ENCODE data around the gene ERC2. TPM values are rescaled to one million over a fixed set of nuclear protein-coding genes. Genes with fewer than 3 reads are reported as not detected.

ERC2 gene
- total RNA-seq, 1 donor from 2014 or later, result 0.35 TPM

DNA sequence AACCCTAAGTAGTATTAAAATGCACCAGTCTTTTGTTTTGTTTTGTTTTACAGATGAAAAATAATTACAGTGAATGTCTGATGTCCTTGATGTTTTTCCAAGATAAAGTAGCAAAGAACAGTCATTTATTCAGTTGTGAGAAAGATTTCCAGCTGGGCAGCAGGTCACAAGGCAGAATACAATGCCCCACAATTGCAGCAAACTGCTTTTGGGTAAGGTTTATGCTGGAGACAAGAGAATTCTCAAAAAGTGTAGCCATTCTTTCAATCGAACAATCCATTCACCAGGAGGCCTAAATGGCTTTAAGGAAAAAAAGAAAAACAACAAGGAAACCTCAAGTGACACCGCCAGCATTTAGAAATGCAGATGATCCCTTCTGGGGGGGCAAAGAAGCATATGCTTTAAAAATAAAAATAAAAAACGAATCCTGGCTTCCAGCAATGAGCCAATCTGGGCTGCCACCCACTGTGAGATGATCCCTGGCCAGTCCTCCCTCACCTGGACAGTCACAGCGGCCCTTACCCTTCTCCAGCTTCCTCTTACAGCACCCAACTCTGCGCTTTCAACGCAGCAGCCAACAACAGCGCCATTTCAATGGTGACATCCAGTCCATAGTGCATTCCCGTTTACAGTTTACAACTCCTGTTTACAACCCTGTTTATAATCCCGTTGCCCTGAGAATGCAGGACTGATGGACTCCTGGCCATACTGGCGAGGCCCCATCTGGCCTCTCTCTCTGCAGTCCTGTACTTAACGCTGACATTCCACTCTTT, 955.5 kb downstream of the ERC2 start:
- Mint-ChIP-seq H3K27me3 (ENCODE audit: unreplicated experiment) (peaks cover 42% of the 10 kb centered on the region), H3K4me3 (ENCODE audit: unreplicated experiment) (no peak overlapping the region), H3K27ac (ENCODE audit: unreplicated experiment) (no peak overlapping the region), H3K9me3 (ENCODE audit: unreplicated experiment) (no peaks in the 10 kb centered on the region), H3K36me3 (ENCODE audit: unreplicated experiment) (no peaks in the 10 kb centered on the region), H3K4me1 (ENCODE audit: unreplicated experiment) (peaks cover 15% of the 10 kb centered on the region)
- DNase-seq (ENCODE audit: extremely low spot score, unreplicated experiment), result no peak
- TF ChIP-seq, protein P1, sequence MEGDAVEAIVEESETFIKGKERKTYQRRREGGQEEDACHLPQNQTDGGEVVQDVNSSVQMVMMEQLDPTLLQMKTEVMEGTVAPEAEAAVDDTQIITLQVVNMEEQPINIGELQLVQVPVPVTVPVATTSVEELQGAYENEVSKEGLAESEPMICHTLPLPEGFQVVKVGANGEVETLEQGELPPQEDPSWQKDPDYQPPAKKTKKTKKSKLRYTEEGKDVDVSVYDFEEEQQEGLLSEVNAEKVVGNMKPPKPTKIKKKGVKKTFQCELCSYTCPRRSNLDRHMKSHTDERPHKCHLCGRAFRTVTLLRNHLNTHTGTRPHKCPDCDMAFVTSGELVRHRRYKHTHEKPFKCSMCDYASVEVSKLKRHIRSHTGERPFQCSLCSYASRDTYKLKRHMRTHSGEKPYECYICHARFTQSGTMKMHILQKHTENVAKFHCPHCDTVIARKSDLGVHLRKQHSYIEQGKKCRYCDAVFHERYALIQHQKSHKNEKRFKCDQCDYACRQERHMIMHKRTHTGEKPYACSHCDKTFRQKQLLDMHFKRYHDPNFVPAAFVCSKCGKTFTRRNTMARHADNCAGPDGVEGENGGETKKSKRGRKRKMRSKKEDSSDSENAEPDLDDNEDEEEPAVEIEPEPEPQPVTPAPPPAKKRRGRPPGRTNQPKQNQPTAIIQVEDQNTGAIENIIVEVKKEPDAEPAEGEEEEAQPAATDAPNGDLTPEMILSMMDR (IDR thresholded peaks at IDR 0.05), result no peak

DNA sequence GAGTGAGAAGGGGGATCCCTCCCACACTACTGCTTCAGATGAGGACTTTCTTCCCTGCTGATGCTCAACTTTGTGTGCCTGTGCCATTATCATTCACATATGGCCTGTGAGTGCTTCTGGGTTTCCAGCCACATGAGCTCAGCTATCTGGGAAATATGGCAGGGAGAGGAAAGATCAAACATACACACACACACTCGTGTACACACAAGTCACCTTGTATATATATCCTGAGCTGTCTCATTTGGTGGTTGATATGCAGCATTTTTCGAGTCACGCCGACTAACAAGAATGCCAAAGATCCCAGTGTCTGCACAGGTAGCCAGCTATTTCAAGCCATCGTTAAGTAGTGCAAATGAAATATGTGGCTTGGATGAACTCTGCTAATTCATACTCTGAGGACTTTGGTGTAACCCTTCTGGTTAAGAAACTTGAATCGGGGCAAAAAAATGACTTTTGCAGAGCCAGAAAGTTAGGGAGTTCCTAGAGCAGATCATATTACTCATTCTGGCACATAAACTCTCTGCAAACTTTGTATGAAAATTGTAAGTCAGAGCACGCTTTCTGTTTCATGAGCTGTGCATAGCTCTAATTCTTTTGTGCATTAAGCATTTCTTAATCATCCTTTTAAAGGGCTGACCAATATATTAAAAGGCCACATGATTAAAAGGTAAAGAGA, 956.2 kb downstream of the ERC2 start:
- no peaks in the 10 kb centered on the region for H3K36me3 Mint-ChIP-seq (ENCODE audit: unreplicated experiment)
- H3K27me3 Mint-ChIP-seq (ENCODE audit: unreplicated experiment), result peaks cover 46% of the 10 kb centered on the region
- no peak overlapping the region for H3K4me3 Mint-ChIP-seq (ENCODE audit: unreplicated experiment)
- no peaks in the 10 kb centered on the region for H3K9me3 Mint-ChIP-seq (ENCODE audit: unreplicated experiment)
- TF ChIP-seq, protein P1 (IDR thresholded peaks at IDR 0.05), result no peak
- no peak for DNase-seq (ENCODE audit: extremely low spot score, unreplicated experiment)
- H3K27ac Mint-ChIP-seq (ENCODE audit: unreplicated experiment), result no peak overlapping the region
- H3K4me1 Mint-ChIP-seq (ENCODE audit: unreplicated experiment), result peaks cover 15% of the 10 kb centered on the region

GRCh38 chr3:55508335-55508734, 959.9 kb downstream of the ERC2 start:
- peaks cover 36% of the 10 kb centered on the region for H3K27me3 Mint-ChIP-seq (ENCODE audit: unreplicated experiment)
- H3K9me3 Mint-ChIP-seq (ENCODE audit: unreplicated experiment), result no peaks in the 10 kb centered on the region
- no peaks in the 10 kb centered on the region for H3K36me3 Mint-ChIP-seq (ENCODE audit: unreplicated experiment)
- DNase-seq (ENCODE audit: extremely low spot score, unreplicated experiment), result no peak
- no peak overlapping the region for H3K4me3 Mint-ChIP-seq (ENCODE audit: unreplicated experiment)
- H3K4me1 Mint-ChIP-seq (ENCODE audit: unreplicated experiment), result peaks cover 15% of the 10 kb centered on the region
- TF ChIP-seq, protein P1 (IDR thresholded peaks at IDR 0.05), result no peak
- no peak overlapping the region for H3K27ac Mint-ChIP-seq (ENCODE audit: unreplicated experiment)

GRCh38 chr3:55507808-55508207, 960.5 kb downstream of the ERC2 start:
- peaks cover 31% of the 10 kb centered on the region for H3K27me3 Mint-ChIP-seq (ENCODE audit: unreplicated experiment)
- peaks cover 10% of the 10 kb centered on the region for H3K4me1 Mint-ChIP-seq (ENCODE audit: unreplicated experiment)
- no peak for DNase-seq (ENCODE audit: extremely low spot score, unreplicated experiment)
- H3K36me3 Mint-ChIP-seq (ENCODE audit: unreplicated experiment), result no peaks in the 10 kb centered on the region
- H3K9me3 Mint-ChIP-seq (ENCODE audit: unreplicated experiment), result no peaks in the 10 kb centered on the region
- TF ChIP-seq, protein P1 (IDR thresholded peaks at IDR 0.05), result no peak
- H3K27ac Mint-ChIP-seq (ENCODE audit: unreplicated experiment), result no peak overlapping the region
- H3K4me3 Mint-ChIP-seq (ENCODE audit: unreplicated experiment), result no peak overlapping the region

GRCh38 chr3:55505776-55506175, 962.5 kb downstream of the ERC2 start:
- H3K4me1 Mint-ChIP-seq (ENCODE audit: unreplicated experiment), result no peaks in the 10 kb centered on the region
- peaks cover 30% of the 10 kb centered on the region for H3K27me3 Mint-ChIP-seq (ENCODE audit: unreplicated experiment)
- no peaks in the 10 kb centered on the region for H3K9me3 Mint-ChIP-seq (ENCODE audit: unreplicated experiment)
- DNase-seq (ENCODE audit: extremely low spot score, unreplicated experiment), result no peak
- H3K27ac Mint-ChIP-seq (ENCODE audit: unreplicated experiment), result no peak overlapping the region
- H3K36me3 Mint-ChIP-seq (ENCODE audit: unreplicated experiment), result no peaks in the 10 kb centered on the region
- H3K4me3 Mint-ChIP-seq (ENCODE audit: unreplicated experiment), result no peak overlapping the region
- TF ChIP-seq, protein P1 (IDR thresholded peaks at IDR 0.05), result no peak
